GM19023 (cell line): ENCODE data around the gene ITPA.
A peak's percentile ranks its signal among the peaks of the same experiment; 100 is the strongest.
"Not testable (repeated sequence)": the region's sequence is repeated elsewhere in the genome, so short reads cannot be mapped to it uniquely, and the experiment has no call there.

Source experiments
- ATAC-seq: cut with Tn5 transposase; IDR thresholded peaks from one replicate; pipeline ENCODE4 v1.9.1; 2021; ENCODE audit warnings: mild to moderate bottlenecking, moderate library complexity; ENCODE audit not compliant: unreplicated experiment

ITPA gene

GRCh38 chr20:3199206-3199605 is 10.1 kb upstream of the ITPA start:
- ATAC-seq: no peak

- ATAC-seq: no peak
Observed at GRCh38 chr20:3199976-3200755, 9.1 kb upstream of the ITPA start.

GRCh38 chr20:3202965-3203314 is 6.4 kb upstream of the ITPA start:
- no peak for ATAC-seq

DNA sequence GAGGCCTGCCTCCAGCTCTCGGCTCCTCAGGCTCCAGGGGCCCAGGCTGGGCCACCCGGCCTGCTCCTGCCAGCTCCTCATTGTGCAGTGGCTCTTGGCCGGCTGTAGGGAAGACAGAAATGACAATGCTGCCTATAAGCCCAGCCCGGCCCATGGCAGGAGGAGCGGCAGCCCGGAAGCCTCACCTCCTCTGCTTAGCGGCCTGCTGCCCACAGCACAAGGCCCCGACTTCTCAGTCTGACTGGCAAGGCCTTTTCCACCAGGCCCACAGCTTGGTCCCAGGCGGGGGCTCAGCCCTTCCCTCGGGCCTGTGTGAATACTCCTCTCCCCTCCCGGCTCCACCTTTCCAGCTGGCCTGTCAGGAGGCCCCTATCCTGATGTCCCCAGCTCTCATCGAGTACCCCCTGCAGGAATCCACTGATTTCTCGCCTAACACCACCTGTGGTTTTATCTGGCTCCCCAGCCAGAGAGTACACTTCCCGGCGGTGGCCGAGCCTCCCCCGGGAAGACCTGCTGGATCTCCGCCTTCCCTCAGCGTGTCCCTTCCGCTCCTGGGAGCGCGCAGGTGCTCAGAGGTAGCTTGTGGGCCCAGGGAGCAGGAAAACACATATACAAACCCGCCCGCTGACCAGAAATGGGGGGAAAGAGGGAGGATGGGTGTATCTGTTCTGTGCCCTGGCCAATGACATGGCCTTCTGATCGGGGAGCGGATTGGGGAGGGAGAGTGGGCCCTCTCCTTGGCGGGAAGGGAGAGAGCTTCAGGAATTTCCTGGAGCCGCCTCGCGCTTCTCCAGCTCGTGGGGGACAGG is 5.8 kb upstream of the ITPA start:
- peak; percentile 32 for ATAC-seq

- ATAC-seq: peak; percentile 81
Observed at GRCh38 chr20:3204124-3204794, 5.0 kb upstream of the ITPA start, which contains the start of gene DDRGK1. DDRGK1 (minus strand) TSS chr20:3204682; CDS start chr20:3204627, 55 bp downstream.

DNA sequence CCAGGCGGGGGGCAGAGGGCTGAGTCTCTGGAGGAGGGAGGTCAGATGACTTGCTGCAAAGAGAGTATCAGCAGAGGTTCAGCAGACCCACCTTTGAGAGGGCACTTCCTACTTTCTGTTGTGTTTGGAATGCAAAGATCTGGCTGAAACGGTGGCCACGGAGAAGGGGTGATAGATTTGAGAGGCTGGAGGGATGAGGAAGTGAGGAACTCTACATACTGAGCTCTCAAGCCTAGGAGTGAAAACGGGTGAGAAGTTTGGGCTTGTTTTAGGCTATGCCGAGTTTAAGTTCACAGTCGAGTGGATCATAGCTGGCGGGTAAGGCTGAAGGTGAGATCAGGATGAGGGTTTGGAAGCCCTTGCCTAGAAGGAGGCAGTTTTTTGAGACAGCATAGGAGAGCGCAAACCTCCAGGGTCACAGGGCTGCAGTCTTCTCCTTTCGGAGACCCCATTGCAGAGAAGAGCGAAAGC is 477 bp upstream of the ITPA start:
- no peak for ATAC-seq

GRCh38 chr20:3209946-3210317 is 634 bp downstream of the ITPA start:
- ATAC-seq: peak; percentile 5

DNA sequence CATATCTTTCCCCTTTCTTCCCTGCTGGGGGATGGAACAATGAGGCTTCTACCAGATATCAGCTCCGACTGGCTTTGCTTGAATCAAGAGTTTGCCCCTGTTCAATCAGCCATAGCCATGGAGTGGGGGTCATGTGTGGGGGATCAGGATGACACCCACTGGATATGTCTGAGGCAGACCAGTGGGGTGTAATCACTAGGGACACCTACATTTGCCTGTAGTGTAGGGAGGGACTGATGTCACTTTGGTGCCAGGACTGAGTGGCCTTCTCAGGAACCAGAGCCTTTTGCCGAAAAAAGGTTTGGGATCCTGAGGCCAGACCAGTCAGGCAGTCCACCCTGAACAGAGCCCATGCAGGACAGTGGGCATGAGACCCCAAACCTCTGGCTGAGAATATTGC is 1.0 kb downstream of the ITPA start:
- no peak for ATAC-seq

DNA sequence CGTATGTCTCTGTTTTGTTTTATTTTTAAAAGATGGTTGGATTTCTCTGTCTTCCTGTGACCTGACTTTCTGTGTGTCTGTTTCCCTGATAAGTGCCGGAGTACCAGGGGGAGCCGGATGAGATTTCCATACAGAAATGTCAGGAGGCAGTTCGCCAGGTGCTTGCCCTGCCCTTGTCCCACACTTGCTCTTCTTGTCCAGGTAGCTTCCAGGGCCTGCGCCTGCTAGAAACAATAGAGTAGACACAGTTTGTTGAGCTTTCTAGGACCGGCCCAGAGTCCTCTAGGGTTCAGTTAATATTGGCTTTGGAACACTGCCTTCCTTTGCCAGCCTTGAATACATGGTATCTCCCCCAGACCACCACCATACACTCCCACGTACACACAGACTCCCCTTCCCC is 3.9 kb downstream of the ITPA start:
- ATAC-seq: no peak

- not testable (repeated sequence) for ATAC-seq
Observed at GRCh38 chr20:3215359-3215917, 6.1 kb downstream of the ITPA start.

DNA sequence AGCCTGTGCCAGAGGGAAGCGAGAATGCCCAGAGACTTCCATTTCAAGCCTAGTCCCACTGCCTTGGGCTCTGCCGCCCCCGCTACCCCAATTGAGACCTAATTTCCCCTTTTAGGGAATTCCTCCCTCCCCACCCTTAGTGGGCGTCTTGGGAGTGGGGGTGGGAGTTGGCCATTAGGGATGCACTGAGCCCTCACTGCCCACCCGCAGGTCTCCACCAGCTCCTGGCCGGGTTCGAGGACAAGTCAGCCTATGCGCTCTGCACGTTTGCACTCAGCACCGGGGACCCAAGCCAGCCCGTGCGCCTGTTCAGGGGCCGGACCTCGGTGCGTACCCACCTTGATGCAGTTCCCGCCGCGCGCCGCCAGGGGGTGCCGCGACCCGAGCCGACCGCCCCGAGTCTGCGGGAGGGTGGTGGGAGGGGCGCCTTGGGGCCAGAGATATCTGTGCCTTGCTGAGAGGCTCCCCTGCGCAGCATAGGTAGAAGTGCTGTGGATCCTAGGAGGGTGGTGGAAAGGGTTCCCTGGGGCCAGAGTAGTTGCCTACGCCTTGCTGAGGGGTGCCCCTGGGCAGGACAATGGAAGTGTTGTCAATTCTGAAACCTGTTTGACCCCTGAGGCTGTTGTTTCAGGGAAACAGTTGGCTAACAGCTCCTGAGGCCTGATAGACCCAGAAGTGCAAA is 9.2 kb downstream of the ITPA start:
- ATAC-seq: peak; percentile 59

GRCh38 chr20:3221398-3222226 is 12.3 kb downstream of the ITPA start:
- ATAC-seq: no peak

- ATAC-seq: peak; percentile 59
Observed at GRCh38 chr20:3222635-3223600, 13.6 kb downstream of the ITPA start.

DNA sequence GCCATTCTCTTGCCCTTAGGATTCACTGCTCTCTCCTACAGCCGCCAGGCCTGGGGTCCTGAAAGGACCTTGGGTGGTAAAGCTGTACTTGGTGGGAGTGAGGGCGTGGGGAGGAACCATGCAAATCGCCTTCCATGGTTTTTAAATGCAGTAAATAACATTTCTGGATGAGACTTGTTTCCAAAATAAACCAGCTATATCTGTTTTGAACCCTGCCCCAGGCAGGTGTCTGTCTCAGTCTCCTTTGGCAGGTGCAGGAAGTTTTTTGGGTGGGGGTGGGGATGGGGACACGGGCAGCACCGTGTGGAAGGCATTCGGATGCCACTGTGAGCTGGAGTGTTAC is 14.3 kb downstream of the ITPA start:
- ATAC-seq: no peak

- ATAC-seq: no peak
Observed at GRCh38 chr20:3223994-3224680, 14.8 kb downstream of the ITPA start.

- ATAC-seq: no peak
Observed at GRCh38 chr20:3224681-3225421, 15.6 kb downstream of the ITPA start.

DNA sequence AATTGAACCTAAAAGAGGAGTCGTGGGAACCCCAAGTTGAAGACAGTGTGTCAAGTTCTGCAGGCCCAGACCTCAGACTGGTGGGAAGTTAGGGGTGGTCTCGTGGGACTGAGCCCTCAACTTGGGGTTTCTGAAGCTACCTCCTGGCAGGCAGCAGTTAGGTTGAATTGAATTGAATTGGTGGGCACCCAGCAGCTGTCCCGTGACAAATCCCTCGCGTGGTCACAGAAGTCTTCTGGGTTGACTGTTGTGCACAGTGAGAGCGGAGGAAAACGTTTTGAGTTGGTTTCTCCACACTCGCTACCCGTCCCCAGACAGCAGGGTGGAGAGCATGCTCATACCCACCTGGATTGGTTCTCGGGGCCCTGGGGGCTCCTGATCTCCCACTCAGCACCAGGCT is 16.8 kb downstream of the ITPA start:
- no peak for ATAC-seq

DNA sequence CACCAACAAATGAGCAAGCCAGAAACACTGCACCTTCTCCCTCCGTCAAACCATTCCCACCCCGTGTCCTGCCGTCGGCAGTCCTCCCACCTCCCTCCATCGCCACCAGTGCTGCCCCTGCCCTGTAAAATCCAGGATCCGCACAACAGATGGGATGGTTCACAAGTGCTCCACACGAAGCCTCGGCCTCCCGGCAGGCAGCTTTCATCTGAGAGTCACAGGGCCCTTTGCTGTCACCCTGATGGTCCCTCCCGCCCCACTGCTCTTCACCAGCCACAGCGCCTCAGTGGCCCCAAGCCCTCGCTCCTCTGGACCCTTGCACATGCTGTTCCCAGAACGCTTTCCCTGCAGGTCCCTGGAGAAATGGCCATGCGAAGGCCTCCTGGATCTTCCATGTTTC is 17.6 kb downstream of the ITPA start:
- no peak for ATAC-seq
